Duodenal mucosa (tissue), 2 donors: ENCODE data around the gene SYCN.

Experiments used
- H3K27ac ChIP-seq: one replicate; pipeline ENCODE4 v1.7.0; 2013; ENCODE audit warnings: low read depth, low read length
- H3K27me3 ChIP-seq, 2 donors: one replicate each; pipeline ENCODE4 v1.7.0; 2013; ENCODE audit warnings: low read length in 2 of 2, control low read depth in 1 of 2; ENCODE audit not compliant: insufficient read depth in 2 of 2, control insufficient read depth in 1 of 2
- H3K36me3 ChIP-seq, 2 donors: one replicate each; pipeline ENCODE4 v1.7.0; 2013; ENCODE audit warnings: low read length in 2 of 2, control low read depth in 1 of 2; ENCODE audit not compliant: insufficient read depth in 2 of 2, control insufficient read depth in 1 of 2
- H3K4me1 ChIP-seq, 2 donors: one replicate each; pipeline ENCODE4 v1.7.0; 2013; ENCODE audit warnings: low read length in 2 of 2, control low read depth in 1 of 2; ENCODE audit not compliant: insufficient read depth in 2 of 2, control insufficient read depth in 1 of 2
- H3K4me3 ChIP-seq, 2 donors: one replicate each; pipeline ENCODE4 v1.7.0; 2013; ENCODE audit warnings: low read length in 2 of 2, low read depth in 1 of 2
- H3K9ac ChIP-seq, 2 donors: one replicate each; pipeline ENCODE4 v1.7.0; 2013; ENCODE audit warnings: low read length in 2 of 2, low read depth in 1 of 2
- H3K9me3 ChIP-seq, 2 donors: one replicate each; pipeline ENCODE4 v1.7.0; 2013; ENCODE audit warnings: low read length in 2 of 2, control low read depth in 1 of 2; ENCODE audit not compliant: control insufficient read depth in 1 of 2

SYCN gene

DNA sequence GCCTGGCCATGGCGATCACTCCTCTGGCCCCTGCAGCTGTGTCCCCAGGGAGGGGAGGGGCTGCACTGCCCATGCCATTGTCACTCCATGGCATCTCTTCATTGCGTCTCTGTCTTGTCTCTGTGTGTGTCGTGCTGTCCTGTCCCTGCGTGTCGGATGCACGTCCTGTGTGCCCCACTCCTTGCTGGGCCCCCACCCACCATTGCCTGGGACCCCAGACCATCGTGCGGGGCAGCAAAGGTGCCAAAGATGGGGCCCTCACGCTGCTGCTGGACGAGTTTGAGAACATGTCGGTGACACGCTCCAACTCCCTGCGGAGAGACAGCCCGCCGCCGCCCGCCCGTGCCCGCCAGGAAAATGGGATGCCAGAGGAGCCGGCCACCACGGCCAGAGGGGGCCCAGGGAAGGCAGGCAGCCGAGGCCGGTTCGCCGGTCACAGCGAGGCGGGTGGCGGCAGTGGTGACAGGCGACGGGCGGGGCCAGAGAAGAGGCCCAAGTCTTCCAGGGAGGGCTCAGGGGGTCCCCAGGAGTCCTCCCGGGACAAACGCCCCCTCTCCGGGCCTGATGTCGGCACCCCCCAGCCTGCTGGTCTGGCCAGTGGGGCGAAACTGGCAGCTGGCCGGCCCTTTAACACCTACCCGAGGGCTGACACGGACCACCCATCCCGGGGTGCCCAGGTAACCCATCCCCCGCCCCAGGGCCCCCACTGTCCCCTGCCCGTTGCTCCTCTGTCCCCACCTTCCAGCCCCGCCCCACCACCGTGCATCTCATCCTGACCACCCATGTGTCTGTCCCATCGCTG lies 31.2 kb downstream of the SYCN start:
- Histone ChIP-seq H3K27ac (no peak overlapping the region), H3K27me3 (no peaks in the 10 kb centered on the region), H3K4me3 (no peak overlapping the region), H3K9ac (no peak overlapping the region), H3K36me3 (peaks cover 23 to 62% of the 10 kb centered on the region in 2 donors), H3K9me3 (no peaks in the 10 kb centered on the region), H3K4me1 (no peaks in the 10 kb centered on the region)

DNA sequence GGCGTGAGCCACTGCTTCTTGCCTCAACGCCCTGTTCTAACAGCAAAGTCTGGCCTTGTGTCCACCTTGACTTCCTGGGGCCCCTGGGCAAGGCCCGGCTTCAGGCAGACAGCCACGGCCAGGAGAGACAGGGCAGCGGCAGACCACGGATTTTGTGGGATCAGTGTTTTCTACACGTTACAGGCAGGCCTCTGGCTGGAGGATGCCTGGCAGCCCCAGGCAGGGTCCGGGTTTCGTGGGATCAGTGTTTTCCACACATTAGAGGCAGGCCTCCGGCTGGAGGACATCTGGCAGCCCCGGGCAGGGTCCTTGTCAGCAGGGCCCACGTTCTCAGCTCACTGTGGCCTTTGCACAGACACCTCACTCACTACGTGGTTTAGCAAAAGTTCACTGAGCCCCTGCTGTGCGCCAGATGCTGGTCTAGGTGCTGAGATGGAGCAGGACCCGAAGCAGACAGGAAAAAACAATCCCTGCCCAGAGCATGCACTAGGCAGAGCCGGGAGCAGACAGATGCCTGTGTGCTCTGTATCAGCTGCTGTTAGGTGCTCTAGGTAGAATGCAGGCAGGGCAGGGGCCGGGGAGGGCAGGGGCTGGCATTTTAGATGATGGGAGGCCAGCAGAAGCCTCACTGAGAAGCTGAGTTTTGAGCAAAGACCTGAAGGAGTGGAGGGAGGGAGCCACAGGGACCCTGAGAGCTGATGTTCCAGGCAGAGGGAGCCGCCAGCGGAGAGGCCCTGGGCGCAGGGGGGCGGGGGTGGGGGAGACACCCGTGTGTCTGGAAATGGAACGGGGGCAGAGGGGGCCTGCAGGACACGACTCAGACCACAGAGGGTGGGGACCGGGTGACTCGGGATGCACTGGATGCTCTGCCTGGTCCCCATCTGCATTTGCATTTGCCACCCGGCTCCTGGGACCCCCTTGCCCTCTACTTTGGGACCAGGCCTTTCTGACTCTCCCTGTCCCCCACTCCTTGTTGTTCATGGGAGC lies 32.3 kb downstream of the SYCN start:
- Histone ChIP-seq H3K9me3 (no peaks in the 10 kb centered on the region), H3K4me1 (peaks cover 1 to 8% of the 10 kb centered on the region in 2 donors), H3K27ac (no peak overlapping the region), H3K9ac (no peak overlapping the region), H3K27me3 (no peaks in the 10 kb centered on the region), H3K4me3 (no peak overlapping the region), H3K36me3 (peaks cover 18 to 55% of the 10 kb centered on the region in 2 donors)

DNA sequence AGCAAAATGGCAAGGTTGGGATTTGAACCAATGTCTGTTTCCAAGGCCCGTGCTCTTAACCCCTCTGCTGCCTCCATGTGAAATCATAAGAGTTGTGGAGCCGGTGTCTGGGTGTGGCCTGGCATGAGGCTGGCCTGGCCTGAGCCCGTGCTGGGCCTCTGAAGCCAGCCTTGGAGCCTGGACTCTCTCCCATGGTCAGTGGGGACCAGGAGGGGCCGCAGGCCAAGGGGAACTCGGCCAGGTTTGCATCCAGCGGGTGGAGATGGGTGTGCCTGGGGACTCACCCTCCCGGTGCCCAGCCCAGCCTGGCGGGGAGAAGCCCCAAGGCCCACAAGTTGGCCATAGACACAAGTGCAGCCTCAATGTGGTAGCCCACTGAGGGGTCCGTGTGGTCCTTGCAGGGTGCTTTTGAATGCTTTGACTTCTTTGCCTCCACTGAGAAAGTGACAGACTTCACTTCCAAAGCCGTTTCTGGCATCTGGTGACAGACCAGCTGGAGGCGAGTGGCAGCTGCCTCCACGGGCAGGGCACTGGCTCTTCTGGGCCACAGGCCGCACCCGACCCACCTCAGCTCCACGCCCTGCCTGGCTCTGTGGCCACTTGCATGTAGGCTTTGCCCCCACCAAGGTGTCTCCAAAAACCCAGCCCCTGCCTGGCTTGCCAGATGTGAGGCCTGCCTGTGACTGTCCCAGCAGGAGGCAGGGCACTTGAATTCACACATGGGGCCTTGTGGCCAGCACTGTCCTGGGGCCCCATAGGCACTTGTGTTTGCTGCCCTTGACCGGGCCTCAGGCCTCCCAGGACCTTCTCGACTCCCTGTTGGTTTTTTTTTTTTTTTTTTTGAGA lies 33.5 kb downstream of the SYCN start:
- Histone ChIP-seq H3K27me3 (no peaks in the 10 kb centered on the region), H3K36me3 (peaks cover 12 to 45% of the 10 kb centered on the region in 2 donors), H3K9me3 (no peaks in the 10 kb centered on the region), H3K4me1 (peaks cover 10 to 13% of the 10 kb centered on the region in 2 donors), H3K4me3 (no peak overlapping the region), H3K9ac (no peak overlapping the region), H3K27ac (no peak overlapping the region)

DNA sequence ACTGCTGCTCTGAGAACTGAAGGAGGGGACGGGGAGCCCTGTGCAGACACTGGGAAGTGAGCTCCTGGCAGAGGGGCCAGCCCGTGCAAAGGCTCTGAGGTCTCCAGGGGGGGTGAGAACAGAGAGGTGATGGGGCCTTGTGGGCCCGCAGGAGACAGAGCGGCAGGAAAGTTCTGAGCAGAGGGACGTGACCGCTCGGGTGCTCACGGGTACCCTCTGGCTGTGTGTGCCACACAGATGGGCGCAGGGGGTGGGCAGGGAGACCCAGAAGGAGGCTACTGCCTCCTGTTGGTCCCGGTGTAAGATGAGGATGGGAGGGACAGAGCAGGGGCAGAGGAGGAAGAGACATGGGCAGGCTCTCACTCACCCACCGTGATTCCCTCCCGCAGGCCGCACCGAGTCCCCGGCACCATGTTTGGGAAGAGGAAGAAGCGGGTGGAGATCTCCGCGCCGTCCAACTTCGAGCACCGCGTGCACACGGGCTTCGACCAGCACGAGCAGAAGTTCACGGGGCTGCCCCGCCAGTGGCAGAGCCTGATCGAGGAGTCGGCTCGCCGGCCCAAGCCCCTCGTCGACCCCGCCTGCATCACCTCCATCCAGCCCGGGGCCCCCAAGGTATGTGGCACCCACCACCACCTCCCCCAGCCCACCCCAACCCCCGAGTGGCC lies 34.8 kb downstream of the SYCN start:
- Histone ChIP-seq H3K27me3 (no peaks in the 10 kb centered on the region), H3K27ac (no peak overlapping the region), H3K9me3 (no peaks in the 10 kb centered on the region), H3K36me3 (peaks cover 4 to 33% of the 10 kb centered on the region in 2 donors), H3K4me1 (peaks cover 10 to 13% of the 10 kb centered on the region in 2 donors), H3K9ac (no peak overlapping the region), H3K4me3 (no peak overlapping the region)

DNA sequence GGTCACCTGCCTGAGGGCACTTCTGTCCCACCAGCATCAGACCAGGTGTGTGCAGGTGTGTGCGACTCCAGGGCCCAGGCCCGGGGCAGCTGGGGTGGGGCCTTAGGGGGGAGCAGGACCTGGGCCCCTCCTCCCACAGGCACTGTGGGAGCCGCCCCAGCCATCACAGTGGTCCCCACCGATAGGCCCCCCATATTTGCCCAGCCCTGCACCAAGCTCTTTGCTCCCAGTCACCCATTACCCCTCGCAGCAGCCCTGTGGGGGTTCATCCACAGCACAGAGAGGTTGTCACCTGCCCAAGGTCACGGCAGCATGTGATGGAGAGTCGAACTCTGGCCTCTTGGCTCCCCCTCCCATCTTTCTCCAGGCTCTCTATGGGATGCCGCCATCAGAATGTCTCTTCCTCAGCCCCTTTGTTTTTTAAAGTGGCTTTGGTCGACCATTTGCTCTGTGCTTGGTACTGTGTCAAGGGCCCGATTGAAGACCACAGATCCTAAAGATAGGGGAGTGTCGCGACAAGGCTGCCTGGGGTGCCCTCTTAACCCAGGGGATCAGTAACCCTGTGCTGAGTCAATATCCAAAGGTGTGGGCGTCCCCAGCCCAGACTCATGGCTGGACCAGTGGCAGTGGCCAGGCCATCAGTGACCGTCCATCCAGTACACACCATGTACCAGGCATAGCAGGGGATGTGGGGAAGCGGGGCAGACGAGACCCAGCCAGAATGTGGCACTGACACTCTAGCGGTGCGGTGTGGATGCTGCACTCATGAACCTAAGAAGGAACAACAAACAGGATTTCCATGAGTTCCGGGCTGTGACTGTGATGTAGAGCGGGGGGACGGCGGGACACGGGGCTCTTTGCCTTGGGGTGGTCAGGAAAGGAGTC lies 35.6 kb downstream of the SYCN start:
- no peak overlapping the region for H3K9ac ChIP-seq

DNA sequence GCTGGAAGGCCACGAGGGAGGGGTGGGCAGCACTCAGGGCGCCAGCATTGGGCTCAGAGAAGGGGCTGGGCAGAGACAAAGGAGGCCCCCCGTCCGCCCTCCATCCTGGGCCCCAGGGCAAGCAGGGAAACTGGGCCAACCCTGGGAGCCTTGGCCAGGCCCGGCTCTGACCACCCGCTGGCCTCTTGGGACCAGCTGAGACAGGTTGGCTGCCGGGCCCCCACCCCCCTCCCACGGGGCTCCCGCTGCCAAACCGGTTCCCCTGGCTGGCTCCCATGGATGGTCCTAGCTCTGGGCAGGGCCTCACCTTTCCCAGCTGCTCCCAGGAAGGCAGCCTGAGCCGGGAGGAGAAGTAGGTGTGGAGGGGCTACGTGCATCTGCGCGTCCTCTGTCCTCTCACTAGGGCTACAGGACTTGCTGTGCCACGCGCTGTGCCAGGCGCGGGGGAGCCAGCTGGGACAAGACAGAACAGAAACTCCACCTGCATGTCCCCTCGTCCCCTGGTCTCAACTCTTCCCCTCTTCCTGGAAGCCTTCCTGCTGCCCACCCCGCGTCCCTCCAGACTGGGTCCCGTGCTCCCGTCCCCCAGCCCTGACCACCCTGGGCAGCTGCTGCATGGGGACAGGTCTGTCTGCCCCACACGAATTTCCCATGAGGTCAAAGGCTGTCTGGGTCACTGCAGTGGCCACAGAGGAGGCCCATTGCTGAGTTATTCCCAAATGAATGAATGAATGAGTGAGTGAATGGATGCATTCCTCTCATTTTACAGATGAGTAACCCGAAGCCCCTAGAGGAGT lies 36.4 kb downstream of the SYCN start:
- Histone ChIP-seq H3K4me1 (peaks cover 10 to 13% of the 10 kb centered on the region in 2 donors), H3K4me3 (no peak overlapping the region)

More for the DNA sequence above, 35.6 kb downstream of the SYCN start:
- Histone ChIP-seq H3K27ac (no peak overlapping the region), H3K4me1 (peaks cover 10 to 13% of the 10 kb centered on the region in 2 donors), H3K4me3 (no peak overlapping the region), H3K9me3 (no peaks in the 10 kb centered on the region), H3K27me3 (no peaks in the 10 kb centered on the region), H3K36me3 (peaks cover 4 to 30% of the 10 kb centered on the region in 2 donors)

DNA sequence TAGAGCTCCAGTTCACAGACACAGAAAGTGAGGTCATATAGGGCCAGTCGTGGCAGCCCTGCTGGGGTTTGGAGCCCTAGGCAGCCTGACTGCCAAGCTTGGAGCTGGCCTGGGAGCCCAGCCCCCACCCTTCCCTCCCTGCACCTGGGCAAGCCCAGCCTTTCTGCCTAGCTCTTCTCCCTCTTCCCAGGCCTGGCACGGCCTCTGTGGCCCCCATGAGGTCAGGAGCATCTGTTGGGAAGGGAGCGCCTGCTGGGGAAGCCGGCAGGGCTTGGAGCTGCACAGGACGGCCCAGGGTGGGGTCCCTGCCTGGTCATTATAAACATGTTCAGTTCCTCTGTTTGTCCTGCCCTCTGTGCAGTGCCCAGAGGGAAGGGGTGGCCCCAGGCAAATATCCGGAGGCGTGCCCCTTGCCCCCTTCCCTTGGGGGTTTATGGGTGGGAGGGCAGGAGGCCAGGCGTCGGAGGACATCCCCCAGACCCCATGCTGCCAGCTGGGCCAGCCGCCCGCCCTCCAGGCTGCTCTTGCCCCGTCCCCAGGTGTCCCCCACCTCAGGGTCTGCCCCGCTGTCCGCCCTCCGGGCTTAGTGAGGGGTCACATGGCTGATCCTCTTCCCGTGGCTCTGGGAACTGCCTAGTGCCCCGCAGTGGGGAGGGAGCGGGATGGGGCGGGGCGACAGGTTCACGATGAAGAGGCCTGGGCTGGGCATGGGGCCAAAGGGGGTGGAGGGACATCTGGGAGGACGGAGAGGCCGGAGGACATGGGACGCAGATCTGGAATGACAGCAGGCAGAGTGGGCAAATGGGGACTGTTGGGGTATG lies 37.3 kb downstream of the SYCN start:
- Histone ChIP-seq H3K4me1 (peaks cover 10 to 13% of the 10 kb centered on the region in 2 donors), H3K27me3 (no peaks in the 10 kb centered on the region), H3K9me3 (no peaks in the 10 kb centered on the region), H3K9ac (no peak overlapping the region), H3K27ac (peak overlapping the region; percentile 10), H3K36me3 (peaks cover 4 to 21% of the 10 kb centered on the region in 2 donors), H3K4me3 (no peak overlapping the region)

More for the DNA sequence above, 36.4 kb downstream of the SYCN start:
- Histone ChIP-seq H3K27ac (peak overlapping the region; percentile 10), H3K9me3 (no peaks in the 10 kb centered on the region), H3K27me3 (no peaks in the 10 kb centered on the region), H3K9ac (no peak overlapping the region), H3K36me3 (peaks cover 4 to 26% of the 10 kb centered on the region in 2 donors)

DNA sequence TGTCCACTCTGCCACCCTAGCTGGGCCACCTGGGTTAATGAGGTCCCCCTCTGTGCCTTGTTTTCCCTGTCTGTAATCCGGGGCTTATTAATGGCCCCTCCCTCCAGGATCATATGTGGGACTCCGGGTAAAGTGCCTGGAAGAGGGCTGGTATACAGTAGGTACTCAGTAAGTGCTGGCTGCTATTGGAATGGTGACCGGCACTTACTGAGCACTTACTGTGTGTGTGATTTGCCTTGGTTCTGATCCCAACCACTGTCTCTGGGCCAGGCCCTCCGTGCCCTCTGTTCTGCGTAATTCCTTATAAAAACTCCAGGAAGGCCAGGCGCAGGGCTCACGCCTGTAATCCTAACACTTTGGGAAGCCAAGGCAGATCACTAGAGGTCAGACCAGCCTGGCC lies 38.2 kb downstream of the SYCN start:
- Histone ChIP-seq H3K27ac (no peak overlapping the region), H3K4me1 (peaks cover 10 to 13% of the 10 kb centered on the region in 2 donors), H3K4me3 (no peak overlapping the region), H3K9ac (no peak overlapping the region), H3K27me3 (no peaks in the 10 kb centered on the region), H3K9me3 (no peaks in the 10 kb centered on the region), H3K36me3 (peaks cover 4 to 12% of the 10 kb centered on the region in 2 donors)
